Tongue (tissue), 2 donors: ENCODE data around the gene RRAGC. TPM values are rescaled to one million over a fixed set of nuclear protein-coding genes. Genes with fewer than 3 reads are reported as not detected.

Experiments
- small RNA-seq: library from RNA; depleted of rRNA; stranded (forward); fragments of <200 nt; gene quantifications from one replicate; pipeline ENCODE3, GENCODE V24; 2014; ENCODE audit warnings: low replicate concordance
- total RNA-seq: library from RNA; depleted of rRNA; stranded (reverse); fragments of >200 nt; gene quantifications from one replicate; pipeline ENCODE4 v1.2.3, GENCODE V29; 2014

Gene RRAGC
- total RNA-seq, 1 donor from 2014 or later, result 28.0 TPM

Small RNAs within 50 kb of the gene (small RNA-seq; reads per million reads assigned to genes)
- not detected for gene GJA9-MYCBP

Other genes with a start within 250 kb of the RRAGC start
- 10.8 TPM for gene MYCBP, start 13.6 kb upstream of the RRAGC start, total RNA-seq
- gene GJA9, start 21.8 kb upstream of the RRAGC start, total RNA-seq, result not detected
- gene RHBDL2, start 82.1 kb upstream of the RRAGC start, total RNA-seq, result 1.6 TPM
- 21.1 TPM for gene AKIRIN1, start 131.5 kb upstream of the RRAGC start, total RNA-seq
- 314 TPM for gene NDUFS5, start 166.6 kb upstream of the RRAGC start, total RNA-seq